Breast epithelium (tissue), 3 donors: ENCODE data around the gene TBX2.

Source experiments
- POLR2AphosphoS5 ChIP-seq, 3 donors: sonication (generic); formaldehyde crosslinking; IDR thresholded peaks; one replicate each; pipeline ENCODE4 v1.6.1; 2017; ENCODE audit warnings: antibody characterized with exemption in 3 of 3
- TF ChIP-seq, protein P1 (sequence below), 3 donors: fragments of 450-650 bp; IDR thresholded peaks; one replicate each; pipeline ENCODE4 v1.5.1; 2016 to 2017; ENCODE audit warnings: antibody characterized with exemption in 3 of 3, mild to moderate bottlenecking in 3 of 3, moderate library complexity in 3 of 3

DNA sequence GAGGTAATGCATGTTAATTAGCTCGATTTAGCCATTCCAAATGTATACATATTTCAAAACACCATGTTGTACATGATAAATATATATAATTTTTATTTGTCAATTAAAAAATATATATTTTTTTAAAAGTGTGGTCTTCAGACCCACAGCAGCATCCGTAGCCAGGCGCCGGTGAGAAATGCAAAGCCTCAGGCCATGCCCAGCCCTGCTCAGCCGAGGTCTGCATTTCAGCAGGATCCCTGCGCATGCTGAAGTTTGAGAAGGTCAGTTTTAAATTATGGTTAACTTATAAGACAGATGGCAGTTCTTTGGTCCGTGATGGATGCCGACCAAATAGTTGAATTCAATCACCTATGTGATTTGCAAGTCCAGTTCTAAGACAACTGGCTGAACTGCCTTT, 28.0 kb upstream of the TBX2 start:
- TF ChIP-seq, protein P1, sequence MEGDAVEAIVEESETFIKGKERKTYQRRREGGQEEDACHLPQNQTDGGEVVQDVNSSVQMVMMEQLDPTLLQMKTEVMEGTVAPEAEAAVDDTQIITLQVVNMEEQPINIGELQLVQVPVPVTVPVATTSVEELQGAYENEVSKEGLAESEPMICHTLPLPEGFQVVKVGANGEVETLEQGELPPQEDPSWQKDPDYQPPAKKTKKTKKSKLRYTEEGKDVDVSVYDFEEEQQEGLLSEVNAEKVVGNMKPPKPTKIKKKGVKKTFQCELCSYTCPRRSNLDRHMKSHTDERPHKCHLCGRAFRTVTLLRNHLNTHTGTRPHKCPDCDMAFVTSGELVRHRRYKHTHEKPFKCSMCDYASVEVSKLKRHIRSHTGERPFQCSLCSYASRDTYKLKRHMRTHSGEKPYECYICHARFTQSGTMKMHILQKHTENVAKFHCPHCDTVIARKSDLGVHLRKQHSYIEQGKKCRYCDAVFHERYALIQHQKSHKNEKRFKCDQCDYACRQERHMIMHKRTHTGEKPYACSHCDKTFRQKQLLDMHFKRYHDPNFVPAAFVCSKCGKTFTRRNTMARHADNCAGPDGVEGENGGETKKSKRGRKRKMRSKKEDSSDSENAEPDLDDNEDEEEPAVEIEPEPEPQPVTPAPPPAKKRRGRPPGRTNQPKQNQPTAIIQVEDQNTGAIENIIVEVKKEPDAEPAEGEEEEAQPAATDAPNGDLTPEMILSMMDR (IDR thresholded peaks at IDR 0.05): no peak
- no peak for TF ChIP-seq POLR2AphosphoS5 (IDR thresholded peaks at IDR 0.05)
